DOHH2 (cell line): ENCODE data around the gene DUSP10.

Experiments used
- H3F3A ChIP-seq: fragments of 200-600 bp; sonication (generic), shearing (Covaris generic); 2 replicates; pipeline ENCODE4 v1.6.0; 2016; ENCODE audit warnings: antibody characterized with exemption, mild to moderate bottlenecking; ENCODE audit not compliant: control insufficient read depth, insufficient read depth
- H3K27ac ChIP-seq: fragments of 200-600 bp; sonication (generic); 2 replicates; pipeline ENCODE4 v1.5.1; 2014; ENCODE audit warnings: low read depth, mild to moderate bottlenecking, low read length, moderate library complexity
- H3K27me3 ChIP-seq: fragments of 200-600 bp; sonication (generic); 2 replicates; pipeline ENCODE4 v1.6.1; 2014; ENCODE audit warnings: mild to moderate bottlenecking, low read length, mixed read lengths; ENCODE audit not compliant: control insufficient read depth
- H3K36me3 ChIP-seq: fragments of 200-600 bp; sonication (generic); 2 replicates; pipeline ENCODE4 v1.6.1; 2014; ENCODE audit warnings: mild to moderate bottlenecking, low read length, moderate library complexity, mixed read lengths; ENCODE audit not compliant: control insufficient read depth
- H3K4me1 ChIP-seq: fragments of 200-600 bp; sonication (generic); 2 replicates; pipeline ENCODE4 v1.6.1; 2014; ENCODE audit warnings: mild to moderate bottlenecking, low read length, mixed read lengths; ENCODE audit not compliant: control insufficient read depth
- H3K4me2 ChIP-seq: fragments of 200-600 bp; sonication (generic); 2 replicates; pipeline ENCODE4 v1.6.0; 2014; ENCODE audit warnings: mild to moderate bottlenecking, low read length, moderate library complexity
- H3K4me3 ChIP-seq: fragments of 200-600 bp; sonication (generic); 2 replicates; pipeline ENCODE4 v1.5.1; 2014; ENCODE audit warnings: mild to moderate bottlenecking, low read length, mixed read lengths
- H3K79me2 ChIP-seq: fragments of 200-600 bp; sonication (generic); 2 replicates; pipeline ENCODE4 v1.6.1; 2014; ENCODE audit warnings: mild to moderate bottlenecking, low read length, mixed read lengths; ENCODE audit not compliant: control insufficient read depth
- H3K9me2 ChIP-seq: fragments of 200-600 bp; sonication (generic); replicated peaks from 2 replicates; pipeline ENCODE4 v1.6.1; 2014; ENCODE audit warnings: mild to moderate bottlenecking, low read length, mixed read lengths; ENCODE audit not compliant: control insufficient read depth
- H3K9me3 ChIP-seq: fragments of 200-600 bp; sonication (generic); 2 replicates; pipeline ENCODE4 v1.6.1; 2014; ENCODE audit warnings: antibody characterized with exemption, low read length, mixed read lengths; ENCODE audit not compliant: control insufficient read depth, insufficient read depth
- H4K20me1 ChIP-seq: fragments of 200-600 bp; sonication (generic); 2 replicates; pipeline ENCODE4 v1.6.0; 2014; ENCODE audit warnings: low read depth, mild to moderate bottlenecking, antibody characterized with exemption, low read length, moderate library complexity; ENCODE audit not compliant: control insufficient read depth, insufficient read depth
- EZH2phosphoT487 ChIP-seq: fragments of 200-600 bp; sonication (generic); IDR thresholded peaks from 2 replicates; pipeline ENCODE4 v1.6.1; 2017; ENCODE audit warnings: borderline replicate concordance, mild to moderate bottlenecking, antibody characterized with exemption, low read length, moderate library complexity, mixed read lengths
- TF ChIP-seq, protein P1 (sequence below): fragments of 200-600 bp; sonication (generic); IDR thresholded peaks from one replicate; pipeline ENCODE4 v1.5.1; 2014; ENCODE audit warnings: antibody characterized with exemption, mild to moderate bottlenecking, low read depth, low read length; ENCODE audit not compliant: poor library complexity, severe bottlenecking

Gene DUSP10

DNA sequence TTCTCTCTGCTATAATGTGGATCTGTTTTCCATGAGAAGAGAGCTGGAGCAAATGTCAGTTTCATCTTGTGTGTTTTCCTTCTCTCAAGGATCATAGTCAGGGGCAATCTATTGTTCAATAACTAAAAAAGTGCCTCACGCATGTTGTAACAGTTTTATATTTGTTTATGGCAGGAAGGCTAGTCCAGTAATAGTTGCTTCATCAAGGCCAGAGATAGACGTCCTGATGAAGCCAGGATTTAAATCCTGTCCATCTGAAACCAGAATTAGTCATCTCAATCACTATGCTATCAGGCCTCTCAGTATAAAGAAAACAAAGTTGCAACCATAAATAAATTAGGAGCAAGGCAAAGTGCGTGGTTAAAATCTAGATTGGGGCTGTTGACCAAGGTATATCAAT, 30.2 kb upstream of the DUSP10 start:
- Histone ChIP-seq H4K20me1 (no peaks in the 10 kb centered on the region), H3K27ac (no peak overlapping the region), H3K36me3 (no peaks in the 10 kb centered on the region), H3K9me3 (no peaks in the 10 kb centered on the region), H3K4me1 (peaks cover 12% of the 10 kb centered on the region), H3K79me2 (no peaks in the 10 kb centered on the region), H3K4me2 (no peak overlapping the region), H3K27me3 (no peaks in the 10 kb centered on the region), H3K9me2 (no peaks in the 10 kb centered on the region), H3F3A (peaks cover 3% of the 10 kb centered on the region), H3K4me3 (no peak overlapping the region)
- TF ChIP-seq, protein P1, sequence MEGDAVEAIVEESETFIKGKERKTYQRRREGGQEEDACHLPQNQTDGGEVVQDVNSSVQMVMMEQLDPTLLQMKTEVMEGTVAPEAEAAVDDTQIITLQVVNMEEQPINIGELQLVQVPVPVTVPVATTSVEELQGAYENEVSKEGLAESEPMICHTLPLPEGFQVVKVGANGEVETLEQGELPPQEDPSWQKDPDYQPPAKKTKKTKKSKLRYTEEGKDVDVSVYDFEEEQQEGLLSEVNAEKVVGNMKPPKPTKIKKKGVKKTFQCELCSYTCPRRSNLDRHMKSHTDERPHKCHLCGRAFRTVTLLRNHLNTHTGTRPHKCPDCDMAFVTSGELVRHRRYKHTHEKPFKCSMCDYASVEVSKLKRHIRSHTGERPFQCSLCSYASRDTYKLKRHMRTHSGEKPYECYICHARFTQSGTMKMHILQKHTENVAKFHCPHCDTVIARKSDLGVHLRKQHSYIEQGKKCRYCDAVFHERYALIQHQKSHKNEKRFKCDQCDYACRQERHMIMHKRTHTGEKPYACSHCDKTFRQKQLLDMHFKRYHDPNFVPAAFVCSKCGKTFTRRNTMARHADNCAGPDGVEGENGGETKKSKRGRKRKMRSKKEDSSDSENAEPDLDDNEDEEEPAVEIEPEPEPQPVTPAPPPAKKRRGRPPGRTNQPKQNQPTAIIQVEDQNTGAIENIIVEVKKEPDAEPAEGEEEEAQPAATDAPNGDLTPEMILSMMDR: no peak
- TF ChIP-seq EZH2phosphoT487: no peak

DNA sequence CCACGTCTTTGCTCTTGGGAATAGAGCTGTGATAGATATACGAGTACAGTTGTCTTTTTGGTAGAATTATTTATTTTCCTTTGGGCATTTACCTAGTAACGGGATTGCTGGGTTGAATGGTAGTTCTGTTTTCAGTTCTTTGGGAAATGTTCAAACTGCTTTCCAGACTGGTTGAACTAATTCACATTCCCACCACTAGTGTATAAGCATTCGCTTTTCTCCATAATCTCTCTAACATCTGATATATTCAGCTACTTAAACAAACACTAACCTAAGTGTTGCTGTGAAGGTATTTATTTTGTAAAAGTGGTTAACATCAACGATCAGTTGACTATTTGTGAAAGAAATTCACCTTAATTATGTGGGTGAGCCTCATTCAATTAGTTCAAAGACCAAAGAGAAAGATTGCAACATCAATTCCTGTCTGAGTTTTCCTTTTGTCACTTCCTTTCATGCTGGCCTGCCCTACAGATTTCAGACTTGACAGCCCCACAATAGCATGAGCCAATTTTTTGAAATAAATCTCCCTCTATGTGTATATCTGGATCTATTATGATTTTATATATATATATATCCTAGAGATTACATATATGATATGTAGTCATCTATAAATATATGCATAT, 26.7 kb upstream of the DUSP10 start:
- H3K36me3 ChIP-seq: no peaks in the 10 kb centered on the region
- no peak overlapping the region for H3K4me3 ChIP-seq
- no peaks in the 10 kb centered on the region for H3K27me3 ChIP-seq
- peaks cover 4% of the 10 kb centered on the region; the same call in 1 of the 2 replicates for H3K4me1 ChIP-seq
- no peaks in the 10 kb centered on the region for H3K79me2 ChIP-seq
- H3K4me2 ChIP-seq: no peak overlapping the region
- no peaks in the 10 kb centered on the region for H4K20me1 ChIP-seq
- TF ChIP-seq, protein P1: no peak
- no peak for TF ChIP-seq EZH2phosphoT487
- no peaks in the 10 kb centered on the region for H3F3A ChIP-seq
- no peak overlapping the region for H3K27ac ChIP-seq
- no peaks in the 10 kb centered on the region for H3K9me3 ChIP-seq
- no peaks in the 10 kb centered on the region for H3K9me2 ChIP-seq

DNA sequence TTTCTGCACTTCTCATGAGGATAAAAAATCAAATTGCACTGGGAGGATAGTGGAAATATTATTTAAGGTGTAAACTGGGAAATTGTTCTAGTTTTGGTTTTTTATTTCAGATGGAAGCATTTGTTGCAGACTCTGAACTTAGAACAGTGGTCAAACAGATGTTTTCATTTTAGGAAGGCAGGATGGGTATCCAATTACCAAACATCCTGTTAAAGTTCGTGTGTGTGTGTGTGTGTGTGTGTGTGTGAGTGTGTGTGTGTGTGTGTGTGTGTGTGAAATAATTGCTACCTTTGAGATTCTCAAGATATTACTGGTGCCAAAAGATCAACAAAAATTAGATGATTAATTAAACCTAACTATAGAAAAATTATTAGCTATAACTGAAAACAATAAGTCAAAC, 24.3 kb upstream of the DUSP10 start:
- H4K20me1 ChIP-seq: no peaks in the 10 kb centered on the region
- H3K4me3 ChIP-seq: no peak overlapping the region
- H3K4me1 ChIP-seq: peaks cover 19% of the 10 kb centered on the region
- H3K9me3 ChIP-seq: no peaks in the 10 kb centered on the region
- no peak overlapping the region for H3K4me2 ChIP-seq
- H3K9me2 ChIP-seq: no peaks in the 10 kb centered on the region
- no peaks in the 10 kb centered on the region for H3F3A ChIP-seq
- no peak overlapping the region for H3K27ac ChIP-seq
- no peak for TF ChIP-seq EZH2phosphoT487
- TF ChIP-seq, protein P1: no peak
- H3K79me2 ChIP-seq: no peaks in the 10 kb centered on the region
- no peaks in the 10 kb centered on the region for H3K27me3 ChIP-seq
- H3K36me3 ChIP-seq: no peaks in the 10 kb centered on the region

DNA sequence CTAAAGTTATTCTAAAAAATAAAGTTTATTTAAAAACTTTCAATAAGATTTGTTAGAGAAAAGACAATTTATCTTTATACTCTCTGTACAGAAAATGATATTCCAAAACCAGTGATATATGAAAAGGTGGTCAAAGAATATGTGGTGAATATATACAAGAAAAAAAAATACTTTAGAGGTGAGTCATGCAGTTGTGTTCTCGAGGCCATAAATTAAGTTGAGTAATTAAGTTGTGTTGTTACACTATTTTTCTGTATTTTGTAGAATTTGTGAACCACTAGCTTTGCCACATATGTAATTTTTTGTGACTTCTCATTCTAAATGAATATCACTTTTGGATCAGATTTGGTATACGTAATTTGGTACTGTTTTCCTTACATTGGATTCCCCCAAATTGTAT, 23.6 kb upstream of the DUSP10 start:
- Histone ChIP-seq H3K9me2 (no peaks in the 10 kb centered on the region), H3K4me3 (no peak overlapping the region), H3K9me3 (no peaks in the 10 kb centered on the region), H3F3A (no peaks in the 10 kb centered on the region), H3K27ac (no peak overlapping the region), H3K4me2 (no peak overlapping the region), H4K20me1 (no peaks in the 10 kb centered on the region), H3K4me1 (peaks cover 26% of the 10 kb centered on the region), H3K36me3 (no peaks in the 10 kb centered on the region), H3K27me3 (no peaks in the 10 kb centered on the region), H3K79me2 (no peaks in the 10 kb centered on the region)
- TF ChIP-seq, protein P1: no peak
- TF ChIP-seq EZH2phosphoT487: no peak
